Measurements from ENCODE around the gene HNRNPH1.
"Not testable (repeated sequence)": the region's sequence is repeated elsewhere in the genome, so short reads cannot be mapped to it uniquely, and the experiment has no call there.

Gene HNRNPH1

GRCh38 chr5:179643141-179643920 lies 19.9 kb upstream of the HNRNPH1 start:
- not testable (repeated sequence) for H3K4me1 ChIP-seq (ENCODE audit: control insufficient read depth, insufficient read depth, low read length); H3K27me3 ChIP-seq (ENCODE audit: control insufficient read depth in 1 of 2, insufficient read depth in 2 of 2, low read length in 2 of 2); H3K9ac ChIP-seq (ENCODE audit: low read length in 2 of 2); H3K27ac ChIP-seq (ENCODE audit: low read length); H3K4me3 ChIP-seq (ENCODE audit: low read length in 2 of 2); H3K9me3 ChIP-seq (ENCODE audit: control insufficient read depth in 2 of 2, low read length in 2 of 2); H3K36me3 ChIP-seq (ENCODE audit: control insufficient read depth in 2 of 2, insufficient read depth in 2 of 2, low read length in 2 of 2)

- not testable (repeated sequence) for H3K4me1 ChIP-seq (ENCODE audit: control insufficient read depth, insufficient read depth, low read length); H3K27me3 ChIP-seq (ENCODE audit: control insufficient read depth in 1 of 2, insufficient read depth in 2 of 2, low read length in 2 of 2); H3K9ac ChIP-seq (ENCODE audit: low read length in 2 of 2); H3K36me3 ChIP-seq (ENCODE audit: control insufficient read depth in 2 of 2, insufficient read depth in 2 of 2, low read length in 2 of 2); H3K9me3 ChIP-seq (ENCODE audit: control insufficient read depth in 2 of 2, low read length in 2 of 2); H3K4me3 ChIP-seq (ENCODE audit: low read length in 2 of 2); H3K27ac ChIP-seq (ENCODE audit: low read length)
Measured at GRCh38 chr5:179642626-179643025, 19.2 kb upstream of the HNRNPH1 start.

- not testable (repeated sequence) for H3K9ac ChIP-seq (ENCODE audit: low read length in 2 of 2)
Measured at GRCh38 chr5:179641745-179642144, 18.3 kb upstream of the HNRNPH1 start.

GRCh38 chr5:179639296-179639695 lies 15.8 kb upstream of the HNRNPH1 start:
- H3K36me3 ChIP-seq (ENCODE audit: control insufficient read depth in 2 of 2, insufficient read depth in 2 of 2, low read length in 2 of 2); H3K27me3 ChIP-seq (ENCODE audit: control insufficient read depth in 1 of 2, insufficient read depth in 2 of 2, low read length in 2 of 2); H3K27ac ChIP-seq (ENCODE audit: low read length); H3K4me3 ChIP-seq (ENCODE audit: low read length in 2 of 2); H3K9ac ChIP-seq (ENCODE audit: low read length in 2 of 2); H3K4me1 ChIP-seq (ENCODE audit: control insufficient read depth, insufficient read depth, low read length); H3K9me3 ChIP-seq (ENCODE audit: control insufficient read depth in 2 of 2, low read length in 2 of 2): not testable (repeated sequence)

More at GRCh38 chr5:179641745-179642144, 18.3 kb upstream of the HNRNPH1 start:
- H3K9me3 ChIP-seq (ENCODE audit: control insufficient read depth in 2 of 2, low read length in 2 of 2); H3K4me3 ChIP-seq (ENCODE audit: low read length in 2 of 2); H3K4me1 ChIP-seq (ENCODE audit: control insufficient read depth, insufficient read depth, low read length); H3K36me3 ChIP-seq (ENCODE audit: control insufficient read depth in 2 of 2, insufficient read depth in 2 of 2, low read length in 2 of 2); H3K27me3 ChIP-seq (ENCODE audit: control insufficient read depth in 1 of 2, insufficient read depth in 2 of 2, low read length in 2 of 2); H3K27ac ChIP-seq (ENCODE audit: low read length): not testable (repeated sequence)

- not testable (repeated sequence) for H3K27ac ChIP-seq (ENCODE audit: low read length)
Measured at GRCh38 chr5:179634370-179635172, 11.1 kb upstream of the HNRNPH1 start.

GRCh38 chr5:179633501-179634369 lies 10.3 kb upstream of the HNRNPH1 start:
- not testable (repeated sequence) for H3K36me3 ChIP-seq (ENCODE audit: control insufficient read depth in 2 of 2, insufficient read depth in 2 of 2, low read length in 2 of 2); H3K27me3 ChIP-seq (ENCODE audit: control insufficient read depth in 1 of 2, insufficient read depth in 2 of 2, low read length in 2 of 2); H3K4me1 ChIP-seq (ENCODE audit: control insufficient read depth, insufficient read depth, low read length); H3K9me3 ChIP-seq (ENCODE audit: control insufficient read depth in 2 of 2, low read length in 2 of 2); H3K9ac ChIP-seq (ENCODE audit: low read length in 2 of 2); H3K27ac ChIP-seq (ENCODE audit: low read length)
- peak overlapping the region; percentile 35 to 60 for H3K4me3 ChIP-seq (ENCODE audit: low read length in 2 of 2)

More at GRCh38 chr5:179634370-179635172, 11.1 kb upstream of the HNRNPH1 start:
- not testable (repeated sequence) for H3K27me3 ChIP-seq (ENCODE audit: control insufficient read depth in 1 of 2, insufficient read depth in 2 of 2, low read length in 2 of 2); H3K4me1 ChIP-seq (ENCODE audit: control insufficient read depth, insufficient read depth, low read length); H3K9me3 ChIP-seq (ENCODE audit: control insufficient read depth in 2 of 2, low read length in 2 of 2); H3K4me3 ChIP-seq (ENCODE audit: low read length in 2 of 2); H3K36me3 ChIP-seq (ENCODE audit: control insufficient read depth in 2 of 2, insufficient read depth in 2 of 2, low read length in 2 of 2); H3K9ac ChIP-seq (ENCODE audit: low read length in 2 of 2)

GRCh38 chr5:179624841-179625271 lies 1.4 kb upstream of the HNRNPH1 start:
- Histone ChIP-seq H3K27ac (ENCODE audit: low read length) (peak overlapping the region; percentile 99), H3K27me3 (ENCODE audit: control insufficient read depth in 1 of 2, insufficient read depth in 2 of 2, low read length in 2 of 2) (no peaks in the 10 kb centered on the region), H3K9me3 (ENCODE audit: control insufficient read depth in 2 of 2, low read length in 2 of 2) (no peaks in the 10 kb centered on the region), H3K9ac (ENCODE audit: low read length in 2 of 2) (peak overlapping the region; percentile 93 to 98), H3K4me1 (ENCODE audit: control insufficient read depth, insufficient read depth, low read length) (peaks cover 30% of the 10 kb centered on the region), H3K4me3 (ENCODE audit: low read length in 2 of 2) (peak overlapping the region; percentile 86 to 98), H3K36me3 (ENCODE audit: control insufficient read depth in 2 of 2, insufficient read depth in 2 of 2, low read length in 2 of 2) (peaks cover 12 to 21% of the 10 kb centered on the region in 2 donors)

- Histone ChIP-seq H3K36me3 (ENCODE audit: control insufficient read depth in 2 of 2, insufficient read depth in 2 of 2, low read length in 2 of 2) (peaks cover 12 to 21% of the 10 kb centered on the region in 2 donors), H3K9me3 (ENCODE audit: control insufficient read depth in 2 of 2, low read length in 2 of 2) (no peaks in the 10 kb centered on the region), H3K9ac (ENCODE audit: low read length in 2 of 2) (peak overlapping the region; percentile 93 to 98), H3K4me3 (ENCODE audit: low read length in 2 of 2) (peak overlapping the region; percentile 86 to 98), H3K27me3 (ENCODE audit: control insufficient read depth in 1 of 2, insufficient read depth in 2 of 2, low read length in 2 of 2) (no peaks in the 10 kb centered on the region), H3K27ac (ENCODE audit: low read length) (peak overlapping the region; percentile 99), H3K4me1 (ENCODE audit: control insufficient read depth, insufficient read depth, low read length) (peaks cover 32% of the 10 kb centered on the region)
Measured at GRCh38 chr5:179623906-179624741, 653 bp upstream of the HNRNPH1 start.

GRCh38 chr5:179621551-179622214 lies 1.8 kb downstream of the HNRNPH1 start:
- H3K36me3 ChIP-seq (ENCODE audit: control insufficient read depth in 2 of 2, insufficient read depth in 2 of 2, low read length in 2 of 2), result peaks cover 28 to 36% of the 10 kb centered on the region in 2 donors
- peaks cover 38% of the 10 kb centered on the region for H3K4me1 ChIP-seq (ENCODE audit: control insufficient read depth, insufficient read depth, low read length)
- H3K27me3 ChIP-seq (ENCODE audit: control insufficient read depth in 1 of 2, insufficient read depth in 2 of 2, low read length in 2 of 2), result no peaks in the 10 kb centered on the region
- peak overlapping the region; percentile 43 to 53 for H3K9ac ChIP-seq (ENCODE audit: low read length in 2 of 2)
- peak overlapping the region; percentile 73 to 98 for H3K4me3 ChIP-seq (ENCODE audit: low read length in 2 of 2)
- H3K9me3 ChIP-seq (ENCODE audit: control insufficient read depth in 2 of 2, low read length in 2 of 2), result no peaks in the 10 kb centered on the region
- H3K27ac ChIP-seq (ENCODE audit: low read length), result peak overlapping the region; percentile 60

Data from stomach smooth muscle (tissue), 2 donors.